ENCODE data around the gene KCTD15.
A peak's percentile ranks its signal among the peaks of the same experiment; 100 is the strongest.
"Not testable (repeated sequence)": the region's sequence is repeated elsewhere in the genome, so short reads cannot be mapped to it uniquely, and the experiment has no call there.

KCTD15 gene

DNA sequence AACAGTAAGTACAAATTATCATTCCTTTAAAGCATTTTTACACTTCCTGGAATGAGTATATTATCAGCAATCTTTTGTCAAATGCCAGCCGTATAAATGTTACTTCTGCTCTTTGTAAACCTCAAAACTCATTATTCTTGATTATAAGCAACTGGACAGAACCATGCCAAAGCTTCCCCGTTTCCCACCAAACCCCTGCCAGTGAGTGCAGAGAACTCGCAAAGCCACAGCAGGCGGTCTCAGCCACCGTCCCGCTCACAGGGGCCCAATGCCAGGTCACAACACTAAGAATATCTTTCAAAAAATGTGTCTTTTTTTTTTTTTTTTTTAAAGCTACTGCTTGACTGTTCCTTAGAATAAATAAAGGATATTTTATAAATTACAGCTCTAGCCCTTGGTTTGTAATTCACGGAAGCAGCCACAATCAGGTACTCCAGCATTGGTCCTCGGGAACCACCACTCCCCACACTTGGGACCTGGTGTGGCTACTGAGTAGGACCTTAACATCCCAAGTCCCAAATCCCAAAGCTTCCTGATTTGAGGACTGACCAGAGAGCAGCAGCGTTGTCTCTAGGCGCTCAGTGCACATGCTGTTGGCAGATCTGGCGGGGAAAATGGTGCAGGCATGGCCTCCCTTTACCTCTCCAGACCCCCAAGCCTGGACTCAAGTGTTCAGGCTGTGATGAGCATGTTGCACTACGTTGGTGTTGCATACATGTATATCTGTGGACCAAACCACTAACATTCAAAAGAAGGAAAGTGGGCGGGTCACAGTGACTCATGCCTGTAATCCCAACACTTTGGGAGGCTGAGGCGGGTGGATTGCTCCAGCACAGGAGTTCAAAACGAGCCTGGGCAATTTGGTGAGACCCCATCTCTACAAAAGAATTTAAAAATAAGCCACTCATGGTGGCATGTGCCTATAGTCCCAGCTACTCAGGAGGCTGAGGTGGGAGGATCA is 19.0 kb downstream of the KCTD15 start:
- DNase-seq: no peak

DNA sequence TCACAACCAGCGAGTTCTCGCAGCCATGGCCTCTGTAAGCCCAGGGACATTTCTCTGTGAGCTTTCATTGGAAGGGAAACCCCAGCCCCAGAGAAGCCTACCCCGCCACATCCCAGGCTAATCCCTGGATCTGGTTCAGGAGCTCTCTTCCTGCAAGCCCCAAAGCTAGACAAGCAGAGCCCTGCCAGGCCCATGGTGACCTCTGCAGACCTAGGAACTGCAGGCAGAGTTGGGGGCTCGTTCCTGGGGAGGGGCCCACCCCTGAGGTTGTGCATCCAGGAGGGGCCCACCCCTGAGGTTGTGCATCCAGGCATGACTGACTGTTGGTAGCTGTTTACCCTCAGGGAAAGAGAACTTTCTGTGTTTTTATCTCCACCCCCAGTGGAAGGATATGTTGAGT is 21.7 kb downstream of the KCTD15 start:
- DNase-seq: no peak

DNA sequence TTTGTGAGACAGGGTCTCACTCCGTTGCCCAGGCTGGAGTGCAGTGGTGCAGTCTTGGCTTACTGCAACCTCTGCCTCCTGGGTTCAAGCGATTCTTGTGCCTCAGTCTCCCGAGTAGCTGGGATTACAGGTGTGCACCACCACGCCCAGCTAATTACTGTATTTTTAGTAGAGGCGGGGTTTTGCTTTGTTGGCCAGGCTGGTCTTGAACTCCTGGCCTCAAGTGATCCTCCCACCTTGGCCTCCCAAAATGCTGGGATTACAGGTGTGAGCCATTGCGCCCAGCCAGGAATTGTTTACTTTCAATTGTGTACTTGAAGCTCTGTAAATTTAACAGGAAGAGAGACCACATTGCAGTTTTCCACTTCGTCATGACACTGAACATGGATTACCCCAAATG is 22.4 kb downstream of the KCTD15 start:
- not testable (repeated sequence) for DNase-seq

DNA sequence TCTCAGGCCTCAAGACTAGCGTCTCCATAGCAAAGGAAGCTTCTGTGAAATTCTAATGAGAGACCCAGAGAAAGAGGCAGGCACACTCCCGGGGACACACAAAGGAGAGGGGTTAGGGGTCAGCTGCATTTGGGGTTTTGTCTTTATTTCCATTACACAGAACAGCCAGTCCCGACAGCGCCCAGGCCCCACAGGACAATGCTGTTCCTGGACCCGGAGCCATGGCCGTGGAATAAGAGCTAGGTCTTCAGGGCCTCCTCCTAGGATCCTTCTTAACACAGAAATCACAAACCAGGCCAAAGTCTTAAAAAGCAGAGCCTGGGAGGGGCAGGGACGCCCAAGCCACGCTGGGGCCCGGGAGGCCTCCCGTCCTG is 22.8 kb downstream of the KCTD15 start:
- DNase-seq: peak; percentile 21

DNA sequence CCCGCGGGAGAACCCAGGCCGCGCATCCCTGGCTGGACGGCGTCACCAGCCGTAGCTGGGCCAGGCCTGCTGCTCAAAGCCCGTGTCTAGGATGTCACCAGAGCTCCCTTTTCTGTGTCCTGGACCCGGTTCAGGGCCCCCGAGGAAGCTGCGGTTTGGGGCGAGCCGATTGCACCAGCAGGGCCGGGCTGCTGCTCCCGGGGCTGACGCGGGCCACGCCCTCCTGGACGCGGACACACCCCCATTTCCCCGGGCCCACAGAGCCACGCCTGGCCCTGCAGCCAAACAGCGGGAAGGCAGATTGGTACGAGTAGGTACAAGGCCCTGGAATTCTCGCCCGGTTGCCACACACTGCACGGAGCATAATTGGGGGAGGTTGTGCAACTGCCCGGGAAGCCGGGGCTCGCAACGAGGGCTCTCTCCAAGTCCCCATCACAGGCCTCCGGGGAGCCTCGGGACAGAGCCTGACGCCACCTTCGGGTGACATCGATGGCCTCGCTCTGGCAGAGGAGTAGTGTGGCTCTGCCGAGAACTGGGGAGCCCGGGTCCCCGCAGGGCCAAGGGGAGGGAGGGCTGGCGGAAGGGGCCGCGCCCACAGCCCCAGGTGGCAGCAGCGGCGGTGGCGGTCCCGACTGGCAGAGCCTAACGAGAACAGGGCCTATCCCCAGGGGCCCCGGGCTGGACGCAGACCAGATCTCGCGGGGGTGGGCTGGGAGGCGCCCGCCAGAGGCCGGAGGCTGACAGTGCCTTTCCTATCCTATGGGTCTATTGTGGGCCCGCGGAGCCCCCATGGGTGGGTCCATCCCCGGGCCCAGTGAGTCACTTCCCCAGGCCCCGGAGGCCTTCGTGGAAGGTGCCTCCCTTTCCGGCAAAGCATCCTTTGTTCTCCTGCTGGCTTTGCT is 23.5 kb downstream of the KCTD15 start:
- peak; percentile 88 for DNase-seq

DNA sequence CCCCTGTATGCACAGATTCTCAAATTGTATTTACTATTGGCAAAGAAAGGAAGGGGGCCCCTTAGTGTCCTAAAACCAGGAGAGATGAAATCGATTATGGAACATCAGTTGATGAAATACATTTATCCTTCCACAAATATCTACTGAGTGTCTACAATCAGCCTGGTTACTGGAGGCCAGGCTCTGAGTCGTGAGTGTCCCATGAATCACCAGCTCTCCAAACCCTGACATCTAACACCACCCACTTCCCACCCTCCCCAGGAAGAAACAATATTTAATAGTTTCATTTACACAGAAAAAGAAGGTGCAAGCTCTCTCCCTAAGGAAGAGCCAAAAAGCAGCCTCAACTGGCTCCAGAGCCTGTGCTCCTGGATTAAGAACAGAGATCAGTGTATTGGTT is 25.2 kb downstream of the KCTD15 start:
- no peak for DNase-seq

DNA sequence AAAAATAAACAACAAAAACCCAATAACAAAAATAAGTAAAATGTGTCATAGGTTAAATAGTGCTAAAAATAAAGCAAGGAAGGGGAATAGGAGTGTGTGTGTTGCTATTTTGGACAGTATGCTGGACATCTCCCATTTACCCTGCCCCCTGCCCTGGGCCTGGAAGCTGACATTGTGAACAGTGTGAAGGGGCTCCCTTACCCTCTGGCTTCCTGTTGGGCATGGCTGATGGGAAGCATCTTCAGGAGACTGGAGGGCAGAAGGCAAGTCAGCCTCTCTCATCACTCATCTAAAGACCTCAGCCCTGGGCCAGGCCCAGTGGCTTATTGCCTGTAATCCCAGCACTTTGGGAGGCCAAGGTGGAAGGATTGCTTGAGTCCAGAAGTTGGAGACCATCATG is 26.7 kb downstream of the KCTD15 start:
- no peak for DNase-seq

DNA sequence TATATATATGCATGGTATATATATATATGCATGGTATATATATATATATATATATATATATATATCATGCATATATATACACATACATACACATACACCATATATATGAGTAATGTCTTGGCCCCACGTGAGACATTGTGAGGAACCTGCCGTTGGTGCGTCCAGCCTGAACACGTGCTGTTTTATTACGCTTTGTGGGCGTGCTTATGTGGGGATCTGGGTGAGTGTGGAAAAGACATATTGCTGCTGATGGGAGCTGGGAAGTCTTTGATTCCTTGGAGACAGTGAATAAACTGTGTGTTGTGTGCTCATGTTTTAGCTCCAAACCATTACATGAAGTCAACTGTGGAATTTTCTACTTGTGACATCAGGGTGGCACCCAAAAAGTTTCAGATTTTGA is 28.9 kb downstream of the KCTD15 start:
- DNase-seq: no peak

DNA sequence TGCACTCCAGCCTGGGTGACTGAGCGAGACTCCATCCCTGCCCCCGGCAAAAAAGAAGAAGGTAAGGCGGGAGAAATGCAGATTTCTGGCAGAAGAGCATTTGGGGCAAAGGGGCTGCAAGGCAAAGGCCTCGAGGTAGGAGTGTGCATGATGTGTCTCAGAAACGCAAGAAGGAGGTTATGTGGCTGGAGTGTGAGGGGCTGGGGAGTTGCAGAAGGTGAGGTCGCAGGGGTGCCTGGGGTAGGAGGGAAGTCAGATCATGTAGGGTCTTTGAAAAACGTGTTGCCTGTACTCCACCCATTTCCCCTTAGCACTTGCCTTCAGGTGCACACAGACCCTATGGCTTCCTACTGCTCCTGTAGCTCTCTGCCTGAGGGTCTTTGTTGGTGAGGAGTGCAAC is 29.9 kb downstream of the KCTD15 start:
- no peak for DNase-seq

DNA sequence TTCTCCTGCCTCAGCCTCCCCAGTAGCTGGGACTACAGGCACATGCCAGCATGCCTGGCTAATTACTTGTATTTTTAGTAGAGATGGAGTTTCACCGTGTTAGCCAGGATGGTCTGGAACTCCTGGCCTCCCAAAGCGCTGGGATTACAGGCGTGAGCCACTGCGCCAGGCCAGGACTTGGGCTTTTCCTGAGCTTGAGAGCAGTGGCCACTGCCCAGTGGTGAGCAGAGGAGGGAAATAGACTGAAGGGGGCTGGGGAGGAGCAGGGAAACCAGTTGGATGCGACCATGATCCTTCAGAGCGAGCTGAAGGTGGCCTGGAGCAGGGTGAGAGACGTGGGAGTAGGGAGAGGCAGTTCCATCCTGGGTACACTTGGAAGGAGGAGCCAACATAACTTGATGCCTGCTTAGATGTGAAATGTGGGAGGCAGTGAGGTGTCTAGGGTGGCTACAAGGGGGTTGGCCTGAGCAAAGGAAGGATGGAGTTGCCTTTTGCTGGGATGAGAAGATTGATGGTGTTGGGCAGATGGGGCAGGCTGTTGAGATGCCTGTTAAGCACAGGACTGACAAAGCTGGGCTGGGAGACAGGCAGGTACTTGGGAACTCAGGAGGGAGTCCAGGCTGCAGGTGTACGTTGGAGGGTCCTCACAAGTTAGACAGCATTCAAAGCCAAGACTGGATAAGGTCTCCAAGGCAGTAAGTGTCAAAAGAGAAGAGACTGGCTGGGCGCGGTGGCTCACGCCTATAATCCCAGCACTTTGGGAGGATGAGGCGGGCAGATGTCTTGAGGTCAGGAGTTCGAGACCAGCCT is 31.8 kb downstream of the KCTD15 start:
- no peak for DNase-seq

DNA sequence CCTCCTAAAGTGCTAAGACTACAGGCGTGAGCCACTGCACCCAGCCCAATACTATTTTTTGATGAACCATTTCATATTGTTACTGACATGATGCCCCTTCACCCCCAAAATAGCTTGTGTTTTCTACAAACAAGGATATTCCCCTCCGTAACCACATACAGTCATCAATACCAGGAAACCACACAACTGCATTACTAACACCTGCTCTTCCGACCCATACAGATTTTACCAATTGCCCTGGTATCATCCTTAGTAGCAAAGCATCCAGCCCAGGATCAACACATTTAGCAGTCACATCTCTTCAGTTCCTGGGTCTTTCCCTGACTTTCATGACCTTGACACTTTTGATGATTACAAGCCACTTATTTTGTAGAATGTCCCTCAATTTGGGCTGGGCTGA is 33.6 kb downstream of the KCTD15 start:
- no peak for DNase-seq

DNA sequence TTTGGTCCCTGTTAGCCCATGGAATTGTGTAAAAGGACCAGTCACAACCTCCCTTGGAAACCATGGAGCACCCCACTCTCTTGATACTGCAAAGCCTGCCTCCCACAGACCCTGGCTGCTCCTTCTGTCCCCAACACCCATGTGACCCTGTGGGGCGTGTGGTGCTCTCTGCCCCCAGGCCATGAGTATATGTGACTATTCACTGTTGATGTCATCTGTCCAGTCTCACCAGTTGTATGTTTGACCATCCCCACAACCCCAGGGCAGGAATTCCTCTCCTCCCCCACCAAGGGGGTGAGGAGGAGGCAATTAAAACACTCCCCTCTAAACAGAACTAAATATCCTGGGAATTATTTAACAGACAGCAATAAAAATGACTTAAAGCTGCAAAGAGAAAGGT is 35.2 kb downstream of the KCTD15 start:
- DNase-seq: no peak

DNA sequence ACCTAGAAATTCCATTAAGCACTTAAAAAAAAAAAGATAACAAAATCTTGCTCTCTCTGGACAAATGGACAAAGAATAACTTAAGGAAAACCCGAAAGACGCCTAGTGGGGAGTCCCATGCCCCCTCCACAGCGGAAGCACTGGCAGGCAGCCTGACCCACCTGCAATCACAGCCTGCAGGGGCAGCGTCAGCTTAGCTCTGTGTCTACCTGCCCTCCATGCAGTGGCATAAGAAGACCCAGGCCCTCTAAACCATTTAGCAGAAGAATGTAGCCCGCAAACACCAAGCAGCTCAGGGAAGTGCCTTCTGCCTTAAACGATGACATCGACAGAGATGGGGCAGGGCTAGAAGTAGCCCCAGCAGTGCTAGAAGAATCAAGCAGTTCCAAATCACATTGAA is 36.0 kb downstream of the KCTD15 start:
- no peak for DNase-seq

DNA sequence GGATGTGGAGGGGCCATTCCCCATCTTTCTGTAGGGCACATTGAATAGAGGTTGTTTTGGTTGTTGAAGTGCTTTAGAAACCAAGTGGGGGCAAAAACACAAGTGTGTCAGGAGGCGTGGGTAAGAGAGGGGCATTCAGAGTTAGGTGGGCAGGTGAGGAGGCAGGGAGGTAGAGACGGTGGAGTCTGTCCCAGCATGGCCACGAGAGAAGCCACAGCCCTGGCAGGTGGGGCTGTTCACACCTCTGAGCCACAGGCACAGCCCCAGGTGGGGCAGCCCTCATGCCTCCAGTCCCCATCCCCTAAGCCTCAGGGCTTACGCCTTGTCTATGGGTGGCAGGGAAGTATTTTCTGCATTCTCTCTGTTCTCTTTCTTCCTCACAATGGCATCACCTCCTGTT is 43.7 kb downstream of the KCTD15 start:
- no peak for DNase-seq

DNA sequence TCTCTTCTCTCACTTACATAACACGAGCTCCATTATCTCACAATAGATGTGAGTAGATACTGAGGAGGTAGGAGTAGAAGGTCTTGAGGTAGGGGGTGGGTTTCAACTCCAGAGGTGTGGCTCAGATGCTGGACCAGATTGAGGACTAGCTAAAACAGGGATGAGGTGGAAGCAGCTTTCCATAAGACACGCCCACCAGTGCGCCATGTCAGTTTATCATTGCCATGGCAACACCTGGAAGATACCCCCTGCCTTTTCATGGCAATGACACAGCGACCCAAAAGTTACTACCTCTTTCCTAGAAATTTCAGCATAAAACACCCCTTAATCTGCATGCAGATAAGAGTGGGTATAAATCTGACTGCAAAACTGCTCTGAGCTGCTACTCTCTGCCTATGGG is 44.1 kb downstream of the KCTD15 start:
- DNase-seq: no peak

DNA sequence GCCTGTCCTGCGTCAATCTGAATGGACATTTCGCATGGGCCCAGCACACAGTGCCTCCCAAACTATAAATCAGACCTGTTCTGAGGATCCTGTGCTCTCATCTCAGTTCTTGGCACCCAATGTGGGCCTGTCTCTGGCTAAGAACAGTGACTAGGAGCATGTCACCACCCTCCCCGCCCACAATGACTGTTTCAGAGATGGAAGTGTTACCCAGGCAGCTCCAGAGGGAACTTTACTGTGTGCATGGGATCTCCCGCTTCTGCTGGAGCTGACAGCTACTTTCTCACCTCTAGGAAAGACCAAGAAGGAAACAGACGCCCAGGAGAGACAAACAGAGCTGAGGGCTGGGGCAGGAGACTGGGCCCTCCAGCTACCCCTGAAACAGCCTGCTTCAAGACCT is 45.0 kb downstream of the KCTD15 start:
- no peak for DNase-seq

DNA sequence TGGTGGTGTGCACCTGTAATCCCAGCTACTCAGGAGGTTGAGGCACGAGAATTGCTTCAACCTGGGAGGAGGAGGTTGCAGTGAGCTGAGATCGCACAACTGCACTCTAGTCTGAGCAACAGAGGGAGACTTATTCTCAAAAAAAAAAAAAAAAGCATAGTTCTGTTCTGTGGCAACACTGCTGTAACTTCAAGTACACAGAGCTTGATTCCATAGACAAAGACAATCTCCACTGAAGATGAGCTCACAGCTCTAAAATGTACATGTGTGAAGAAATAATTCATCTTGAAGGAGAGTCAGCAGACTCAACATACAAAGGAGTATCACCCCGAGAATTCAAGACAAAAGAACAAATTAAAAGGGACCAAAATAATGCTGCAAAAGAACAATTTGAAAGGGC is 47.8 kb downstream of the KCTD15 start:
- DNase-seq: no peak

DNA sequence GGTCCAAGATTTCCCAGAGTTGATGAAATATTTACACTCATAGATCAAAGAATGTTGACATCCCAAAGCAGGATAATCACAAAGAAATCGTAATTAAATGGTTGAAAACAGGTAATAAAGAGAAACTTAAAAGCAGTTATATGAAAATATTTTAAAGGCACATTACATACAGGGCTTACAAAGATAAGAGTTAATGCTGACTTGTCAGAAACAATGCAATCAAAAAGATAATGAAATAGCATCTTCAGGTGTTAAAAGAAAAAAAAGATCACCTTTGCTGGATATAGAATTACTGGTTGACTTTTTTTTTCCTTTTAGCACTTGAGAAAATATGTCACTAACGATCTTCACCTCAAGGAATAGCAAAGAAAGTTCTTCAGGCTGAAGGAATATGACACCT is 48.8 kb downstream of the KCTD15 start:
- DNase-seq: no peak

DNA sequence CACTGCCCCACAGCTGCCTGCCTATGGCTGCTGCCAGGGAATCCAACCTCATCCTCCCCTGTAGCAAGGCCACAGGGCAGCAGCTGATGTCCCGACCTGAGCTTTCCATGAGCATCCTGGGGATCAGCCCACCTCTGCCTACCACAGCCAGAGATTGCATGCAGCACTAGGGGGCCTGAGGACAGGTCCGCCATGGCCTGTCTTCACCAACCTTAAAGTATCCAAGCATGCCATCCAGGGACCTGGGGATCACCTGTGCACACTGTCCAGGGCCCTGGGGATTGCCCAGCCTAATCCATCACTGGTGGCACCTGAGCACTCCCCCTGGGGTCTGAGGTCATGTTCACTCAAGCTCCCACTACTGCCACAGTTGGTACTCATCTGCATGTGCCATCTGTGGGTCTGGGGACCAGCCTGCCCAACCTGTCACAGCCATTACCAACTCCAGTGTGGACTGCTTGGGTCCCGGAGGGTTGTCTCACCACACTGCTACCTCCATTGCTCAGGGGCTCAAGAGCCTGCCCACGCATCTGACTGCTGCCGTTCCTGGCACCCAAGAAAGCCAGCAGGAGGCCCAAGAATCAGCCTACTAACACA is 53.0 kb downstream of the KCTD15 start:
- DNase-seq: no peak

DNA sequence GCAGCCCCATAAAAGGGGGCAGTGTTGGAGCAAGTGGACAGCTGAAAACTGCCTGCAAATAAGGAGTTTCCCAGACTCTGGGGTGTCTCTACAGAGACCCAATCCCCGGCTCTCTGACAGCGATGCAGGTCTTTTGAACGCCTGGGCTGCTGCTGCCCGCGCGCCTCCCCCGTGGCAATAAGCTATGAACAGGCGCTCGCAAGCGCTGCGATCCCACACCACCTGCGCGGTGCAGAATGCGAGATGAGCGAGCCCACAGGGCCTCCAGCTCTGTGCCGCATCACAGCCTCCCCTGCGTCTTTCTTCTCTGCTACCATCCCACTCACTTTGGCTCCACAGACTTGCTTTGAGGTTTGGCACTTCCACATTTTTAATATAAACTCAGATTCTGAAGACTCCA is 62.3 kb downstream of the KCTD15 start:
- DNase-seq: no peak

DNA sequence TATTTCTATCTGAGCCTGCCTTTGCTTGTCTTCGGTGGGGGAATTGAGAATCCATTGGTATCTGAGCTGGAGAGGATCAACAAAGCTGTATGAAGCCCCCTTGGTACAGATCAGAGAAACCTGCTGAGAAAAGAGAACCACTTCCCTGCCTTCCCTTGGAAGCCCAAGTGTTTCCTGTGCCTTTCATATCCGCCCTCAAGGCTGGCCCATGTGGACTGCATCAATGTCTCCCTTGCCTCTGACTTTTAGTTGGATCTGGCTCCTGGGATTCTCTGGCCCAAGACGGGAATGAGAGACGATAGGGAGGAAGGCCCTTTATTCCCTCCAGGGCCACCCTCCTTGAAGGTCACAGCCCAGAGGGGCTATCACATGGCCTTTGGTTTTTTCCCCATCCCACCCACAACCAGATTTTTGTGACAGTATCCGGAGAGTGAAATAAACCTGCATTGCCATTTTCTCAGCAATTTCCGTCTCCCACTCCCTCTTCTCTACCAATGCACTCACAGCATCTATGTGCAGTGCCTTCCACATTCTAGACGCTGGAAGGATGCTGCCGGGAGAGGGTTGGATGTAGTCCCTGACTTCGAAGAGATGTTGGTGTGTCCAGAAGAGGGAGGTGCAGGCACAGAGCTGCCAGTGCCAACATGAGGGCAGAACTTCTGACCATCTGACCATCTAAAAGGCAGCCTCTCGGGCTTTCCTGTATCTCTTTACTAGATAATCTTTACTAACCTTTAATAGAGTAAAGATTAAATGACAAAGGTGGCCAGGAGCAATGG is 63.8 kb downstream of the KCTD15 start:
- DNase-seq: no peak

DNA sequence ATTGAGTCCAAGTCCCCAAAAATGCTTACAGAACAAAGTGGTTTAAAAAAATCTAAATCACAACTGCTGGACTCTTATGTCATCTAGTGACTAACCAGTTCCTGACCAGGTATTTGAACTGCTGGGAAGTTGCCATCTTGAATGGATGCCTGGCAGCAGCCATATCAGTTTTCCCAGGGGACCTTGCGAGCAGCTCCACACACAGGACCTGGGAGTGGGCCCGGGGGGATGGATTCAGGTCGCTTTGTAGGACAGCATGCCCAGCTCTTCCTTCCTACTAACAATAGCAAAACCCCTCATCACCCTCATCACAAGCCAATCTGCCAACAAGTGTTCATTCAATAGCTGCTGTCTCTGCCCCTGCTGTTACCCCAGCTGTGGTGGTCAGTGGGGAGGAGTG is 65.3 kb downstream of the KCTD15 start:
- DNase-seq: no peak
